ENCODE measurements around the gene ADRM1. TPM values are rescaled to one million over a fixed set of nuclear protein-coding genes. Genes with fewer than 3 reads are reported as not detected.

ADRM1 gene
- total RNA-seq, 1 experiment from 2014 or later = 160 TPM

GRCh38 chr20:62266340-62266739 lies 36.5 kb upstream of the ADRM1 start:
- DNase-seq (ENCODE audit: low spot score) = no peak
- POLR2A ChIA-PET = no interaction called here
- no peak for ATAC-seq
- Mint-ChIP-seq H3K27ac (no peak overlapping the region), H3K36me3 (peaks cover 50% of the 10 kb centered on the region), H3K4me3 (no peak overlapping the region), H3K4me1 (peaks cover 3% of the 10 kb centered on the region; the same call in 1 of the 2 replicates), H3K9me3 (peaks cover 21% of the 10 kb centered on the region), H3K27me3 (ENCODE audit: low read depth) (no peaks in the 10 kb centered on the region)
- CTCF ChIA-PET = no interaction called here
- TF ChIP-seq NFYB (CRISPR knock-in tag; conservative IDR thresholded peaks at IDR 0.05; ENCODE audit: low read depth) = peak; percentile 55
- TF ChIP-seq GTF2I (CRISPR knock-in tag; conservative IDR thresholded peaks at IDR 0.05) = no peak

GRCh38 chr20:62266851-62267250 lies 35.9 kb upstream of the ADRM1 start:
- DNase-seq (ENCODE audit: low spot score) (no peak), ATAC-seq (no peak)
- TF ChIP-seq ZNF512 (CRISPR knock-in tag; IDR thresholded peaks at IDR 0.05; ENCODE audit: borderline replicate concordance) (no peak), USF2 (CRISPR knock-in tag; IDR thresholded peaks at IDR 0.05) (no peak), TEAD4 (CRISPR knock-in tag; IDR thresholded peaks at IDR 0.05) (no peak), ZNF138 (CRISPR knock-in tag; conservative IDR thresholded peaks at IDR 0.05) (no peak)
- Mint-ChIP-seq H3K9me3 (peaks cover 21% of the 10 kb centered on the region), H3K27ac (no peak overlapping the region), H3K4me1 (peaks cover 3% of the 10 kb centered on the region; the same call in 1 of the 2 replicates), H3K36me3 (peaks cover 47% of the 10 kb centered on the region), H3K4me3 (no peak overlapping the region), H3K27me3 (ENCODE audit: low read depth) (no peaks in the 10 kb centered on the region)
- ChIA-PET POLR2A (no interaction called here), CTCF (no interaction called here)

- no peak for TF ChIP-seq E2F4 (CRISPR knock-in tag; IDR thresholded peaks at IDR 0.05; ENCODE audit: borderline replicate concordance, low read depth)
- no peak for TF ChIP-seq ATF6 (CRISPR knock-in tag; IDR thresholded peaks at IDR 0.05)
- no peak for TF ChIP-seq SMAD3 (CRISPR knock-in tag; IDR thresholded peaks at IDR 0.05; ENCODE audit: borderline replicate concordance)
- TF ChIP-seq ZNF671 (CRISPR knock-in tag; IDR thresholded peaks at IDR 0.05) = no peak
- TF ChIP-seq ZBTB43 (CRISPR knock-in tag; IDR thresholded peaks at IDR 0.05) = no peak
- TF ChIP-seq ZNF232 (CRISPR knock-in tag; IDR thresholded peaks at IDR 0.05) = no peak
- ChIA-PET POLR2A (no interaction called here), CTCF (no interaction called here)
- H3K4me1 Mint-ChIP-seq = peaks cover 3% of the 10 kb centered on the region; the same call in 1 of the 2 replicates
- no peak overlapping the region for H3K27ac Mint-ChIP-seq
- H3K27me3 Mint-ChIP-seq (ENCODE audit: low read depth) = no peaks in the 10 kb centered on the region
- H3K36me3 Mint-ChIP-seq = peaks cover 47% of the 10 kb centered on the region
- ATAC-seq = no peak
- H3K9me3 Mint-ChIP-seq = peaks cover 21% of the 10 kb centered on the region
- H3K4me3 Mint-ChIP-seq = no peak overlapping the region
- no peak for DNase-seq (ENCODE audit: low spot score)
Observed at GRCh38 chr20:62267543-62267942, 35.3 kb upstream of the ADRM1 start.
